LNCAP (cell line): ENCODE data around the gene MBTPS1.

Experiments used
- CTCF ChIP-seq: fragments of 450-650 bp; IDR thresholded peaks from 2 replicates; pipeline ENCODE4 v1.5.1; 2017; ENCODE audit warnings: mild to moderate bottlenecking

MBTPS1 gene

GRCh38 chr16:84080378-84080777 is 36.4 kb downstream of the MBTPS1 start:
- no peak for TF ChIP-seq CTCF

GRCh38 chr16:84079664-84080063 is 37.1 kb downstream of the MBTPS1 start:
- TF ChIP-seq CTCF, result no peak

DNA sequence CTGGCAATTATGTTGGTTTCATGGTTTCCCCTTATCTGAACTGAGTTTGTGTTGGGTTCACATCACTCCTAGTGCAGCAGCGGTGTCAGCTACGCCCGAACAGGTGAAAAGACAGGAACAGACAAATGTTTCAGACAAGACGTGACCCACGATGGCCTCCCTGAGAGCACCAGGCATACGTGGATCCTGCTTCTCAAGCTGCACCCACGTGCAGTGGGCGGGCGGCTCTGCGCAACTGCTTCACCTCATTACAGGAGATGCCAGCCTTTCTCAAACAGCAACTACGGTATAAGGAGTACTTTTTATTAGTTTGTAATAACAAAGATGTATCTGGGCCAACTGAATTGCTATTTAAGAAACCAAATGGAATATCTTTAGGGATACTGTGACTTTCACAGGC is 41.4 kb downstream of the MBTPS1 start:
- no peak for TF ChIP-seq CTCF

DNA sequence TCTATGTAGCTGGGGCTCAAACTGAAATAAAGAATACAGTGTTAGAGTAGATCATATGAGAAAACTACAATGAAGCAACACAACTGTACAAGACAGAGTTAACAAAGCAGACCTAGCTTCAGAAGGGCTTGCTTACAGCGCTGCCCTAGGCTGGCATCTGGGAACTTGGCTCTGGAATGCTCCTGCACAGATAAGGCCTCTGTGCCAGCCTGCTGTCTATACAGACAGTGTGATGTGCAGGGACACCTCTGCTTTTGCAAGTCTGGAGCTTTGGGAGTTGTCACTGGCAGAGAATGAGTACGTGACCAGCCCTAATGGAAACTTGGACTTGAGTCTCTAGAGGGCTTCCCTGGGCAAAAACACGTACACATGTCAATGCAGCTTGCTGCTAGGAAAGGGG is 42.0 kb downstream of the MBTPS1 start:
- TF ChIP-seq CTCF, result no peak

DNA sequence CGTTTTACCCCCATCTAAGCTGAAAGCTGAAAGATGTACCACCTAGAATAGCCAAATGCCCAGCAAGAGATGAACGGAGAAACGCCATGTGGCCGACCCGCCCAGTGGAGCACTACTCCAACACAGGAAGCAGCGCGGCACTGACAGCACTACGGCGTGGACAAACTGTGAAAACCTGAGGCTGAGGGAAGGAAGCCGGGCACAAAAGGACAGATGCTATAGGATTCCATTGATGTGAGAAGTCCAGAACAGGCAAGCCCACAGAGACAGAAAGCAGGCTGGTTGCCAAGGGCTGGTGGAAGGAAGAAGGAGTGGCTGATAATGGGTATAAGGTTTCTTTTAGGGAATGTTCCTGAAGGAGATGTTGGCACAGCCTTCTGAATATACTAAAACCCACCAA is 44.7 kb downstream of the MBTPS1 start:
- no peak for TF ChIP-seq CTCF

DNA sequence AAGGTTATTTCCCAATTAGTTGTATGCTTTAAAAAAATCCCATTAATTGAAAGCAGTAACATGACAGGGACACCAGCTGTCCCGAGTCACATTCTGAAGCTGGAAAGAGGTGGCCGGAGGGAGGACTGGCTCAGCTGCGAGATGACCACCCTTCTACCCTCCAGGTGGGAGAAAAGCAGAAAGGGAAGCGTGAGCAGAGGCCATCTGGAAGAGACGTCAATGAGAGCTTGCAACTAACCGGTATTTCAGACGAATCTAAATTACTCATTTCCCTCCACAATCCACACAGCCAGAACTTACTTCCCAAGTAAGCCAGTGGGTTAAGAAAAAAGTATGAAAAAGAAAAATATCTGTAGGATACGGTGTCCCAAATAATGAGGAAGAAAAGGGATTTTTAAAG is 45.6 kb downstream of the MBTPS1 start:
- no peak for TF ChIP-seq CTCF

- TF ChIP-seq CTCF, result no peak
Measured at GRCh38 chr16:84069540-84069939, 47.2 kb downstream of the MBTPS1 start.

- TF ChIP-seq CTCF, result no peak
Measured at GRCh38 chr16:84068783-84069462, 47.8 kb downstream of the MBTPS1 start.
